ENCODE measurements around the gene MDFI. TPM values are rescaled to one million over a fixed set of nuclear protein-coding genes. Genes with fewer than 3 reads are reported as not detected.

The MDFI gene
- total RNA-seq = 36.7 TPM

- no peak for DNase-seq (ENCODE audit: low spot score)
These were observed at the start of gene MDFI for GRCh38 chr6:41638002-41638934. MDFI (plus strand) TSS chr6:41638468; CDS start chr6:41638750, 282 bp downstream.

- no peak for DNase-seq (ENCODE audit: low spot score)
These were observed 49.0 kb upstream of the MDFI start for GRCh38 chr6:41589223-41589622.

GRCh38 chr6:41589636-41590622 is 48.3 kb upstream of the MDFI start:
- no peak for DNase-seq (ENCODE audit: low spot score)

GRCh38 chr6:41591122-41591521 is 47.1 kb upstream of the MDFI start:
- DNase-seq (ENCODE audit: low spot score) = no peak

GRCh38 chr6:41591859-41592502 is 46.3 kb upstream of the MDFI start:
- peak; percentile 86 for DNase-seq (ENCODE audit: low spot score)

- DNase-seq (ENCODE audit: low spot score) = no peak
These were observed 44.9 kb upstream of the MDFI start for GRCh38 chr6:41593406-41593805.

- no peak for DNase-seq (ENCODE audit: low spot score)
These were observed 44.4 kb upstream of the MDFI start for GRCh38 chr6:41593839-41594238.

GRCh38 chr6:41594326-41594725 is 43.9 kb upstream of the MDFI start:
- no peak for DNase-seq (ENCODE audit: low spot score)

GRCh38 chr6:41594766-41595165 is 43.5 kb upstream of the MDFI start:
- DNase-seq (ENCODE audit: low spot score) = no peak

GRCh38 chr6:41595166-41595565 is 43.1 kb upstream of the MDFI start:
- no peak for DNase-seq (ENCODE audit: low spot score)

- DNase-seq (ENCODE audit: low spot score) = no peak
These were observed 42.1 kb upstream of the MDFI start for GRCh38 chr6:41596096-41596685.

GRCh38 chr6:41596807-41597206 is 41.5 kb upstream of the MDFI start:
- no peak for DNase-seq (ENCODE audit: low spot score)

GRCh38 chr6:41597246-41598000 is 40.8 kb upstream of the MDFI start:
- DNase-seq (ENCODE audit: low spot score) = no peak

- no peak for DNase-seq (ENCODE audit: low spot score)
These were observed 39.6 kb upstream of the MDFI start for GRCh38 chr6:41598670-41599014.

GRCh38 chr6:41599015-41599851 is 39.0 kb upstream of the MDFI start:
- DNase-seq (ENCODE audit: low spot score) = no peak

- DNase-seq (ENCODE audit: low spot score) = no peak
These were observed 38.3 kb upstream of the MDFI start for GRCh38 chr6:41599852-41600445.

GRCh38 chr6:41600499-41601247 is 37.6 kb upstream of the MDFI start:
- DNase-seq (ENCODE audit: low spot score) = no peak

- DNase-seq (ENCODE audit: low spot score) = no peak
These were observed 37.1 kb upstream of the MDFI start for GRCh38 chr6:41601248-41601549.

- DNase-seq (ENCODE audit: low spot score) = no peak
These were observed 35.9 kb upstream of the MDFI start for GRCh38 chr6:41602422-41602743.

All from ureter (tissue), 1 donor.